ENCODE data around the gene SAMMSON.

GRCh38 chr3:70020906-70021660, 21.6 kb downstream of the SAMMSON start:
- TF ChIP-seq TAF1 (IDR thresholded peaks at IDR 0.05; ENCODE audit: borderline replicate concordance, insufficient read depth, low read length) (no peak), POLR2AphosphoS5 (IDR thresholded peaks at IDR 0.05; ENCODE audit: low read depth, low read length) (no peak), SIN3A (IDR thresholded peaks at IDR 0.05; ENCODE audit: borderline replicate concordance, insufficient read depth, low read length) (no peak), FOXP2 (optimal IDR thresholded peaks at IDR 0.05; ENCODE audit: borderline replicate concordance, extremely low read depth, extremely low read length, insufficient read depth) (no peak)
- TF ChIP-seq, protein P1, sequence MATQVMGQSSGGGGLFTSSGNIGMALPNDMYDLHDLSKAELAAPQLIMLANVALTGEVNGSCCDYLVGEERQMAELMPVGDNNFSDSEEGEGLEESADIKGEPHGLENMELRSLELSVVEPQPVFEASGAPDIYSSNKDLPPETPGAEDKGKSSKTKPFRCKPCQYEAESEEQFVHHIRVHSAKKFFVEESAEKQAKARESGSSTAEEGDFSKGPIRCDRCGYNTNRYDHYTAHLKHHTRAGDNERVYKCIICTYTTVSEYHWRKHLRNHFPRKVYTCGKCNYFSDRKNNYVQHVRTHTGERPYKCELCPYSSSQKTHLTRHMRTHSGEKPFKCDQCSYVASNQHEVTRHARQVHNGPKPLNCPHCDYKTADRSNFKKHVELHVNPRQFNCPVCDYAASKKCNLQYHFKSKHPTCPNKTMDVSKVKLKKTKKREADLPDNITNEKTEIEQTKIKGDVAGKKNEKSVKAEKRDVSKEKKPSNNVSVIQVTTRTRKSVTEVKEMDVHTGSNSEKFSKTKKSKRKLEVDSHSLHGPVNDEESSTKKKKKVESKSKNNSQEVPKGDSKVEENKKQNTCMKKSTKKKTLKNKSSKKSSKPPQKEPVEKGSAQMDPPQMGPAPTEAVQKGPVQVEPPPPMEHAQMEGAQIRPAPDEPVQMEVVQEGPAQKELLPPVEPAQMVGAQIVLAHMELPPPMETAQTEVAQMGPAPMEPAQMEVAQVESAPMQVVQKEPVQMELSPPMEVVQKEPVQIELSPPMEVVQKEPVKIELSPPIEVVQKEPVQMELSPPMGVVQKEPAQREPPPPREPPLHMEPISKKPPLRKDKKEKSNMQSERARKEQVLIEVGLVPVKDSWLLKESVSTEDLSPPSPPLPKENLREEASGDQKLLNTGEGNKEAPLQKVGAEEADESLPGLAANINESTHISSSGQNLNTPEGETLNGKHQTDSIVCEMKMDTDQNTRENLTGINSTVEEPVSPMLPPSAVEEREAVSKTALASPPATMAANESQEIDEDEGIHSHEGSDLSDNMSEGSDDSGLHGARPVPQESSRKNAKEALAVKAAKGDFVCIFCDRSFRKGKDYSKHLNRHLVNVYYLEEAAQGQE (IDR thresholded peaks at IDR 0.05; ENCODE audit: insufficient read depth in 1 of 2, low read depth in 2 of 2, low read length in 2 of 2), result no peak
